Activated naive CD4-positive, alpha-beta T cell treated with anti-CD3 and anti-CD28 coated beads, Interleukin-2, amount 50 U/mL, for 16 hours (primary cell): Measurements from ENCODE around the gene AP3S1.

Source experiments
- DNase-seq: peaks from one replicate; pipeline ENCODE4 v3.0.0-alpha.2; 2020

AP3S1 gene

DNA sequence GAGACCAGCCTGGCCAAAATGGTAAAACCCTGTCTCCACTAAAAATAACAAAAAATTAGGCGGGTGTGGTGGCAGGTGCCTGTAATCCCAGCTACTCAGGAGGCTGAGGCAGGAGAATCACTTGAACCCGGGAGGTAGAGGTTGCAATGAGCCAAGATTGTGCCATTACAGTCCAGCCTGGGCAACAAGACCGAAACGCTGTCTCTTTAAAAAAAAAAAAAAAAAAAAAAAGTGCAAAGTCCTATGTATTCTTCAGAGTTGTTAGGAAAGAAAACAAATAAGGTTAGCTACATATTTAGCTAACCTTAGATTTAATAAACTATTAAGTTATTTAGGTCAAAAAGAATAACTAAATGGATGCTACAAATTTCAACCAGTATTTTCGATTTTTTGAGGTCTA is 11.8 kb upstream of the AP3S1 start:
- no peak for DNase-seq

DNA sequence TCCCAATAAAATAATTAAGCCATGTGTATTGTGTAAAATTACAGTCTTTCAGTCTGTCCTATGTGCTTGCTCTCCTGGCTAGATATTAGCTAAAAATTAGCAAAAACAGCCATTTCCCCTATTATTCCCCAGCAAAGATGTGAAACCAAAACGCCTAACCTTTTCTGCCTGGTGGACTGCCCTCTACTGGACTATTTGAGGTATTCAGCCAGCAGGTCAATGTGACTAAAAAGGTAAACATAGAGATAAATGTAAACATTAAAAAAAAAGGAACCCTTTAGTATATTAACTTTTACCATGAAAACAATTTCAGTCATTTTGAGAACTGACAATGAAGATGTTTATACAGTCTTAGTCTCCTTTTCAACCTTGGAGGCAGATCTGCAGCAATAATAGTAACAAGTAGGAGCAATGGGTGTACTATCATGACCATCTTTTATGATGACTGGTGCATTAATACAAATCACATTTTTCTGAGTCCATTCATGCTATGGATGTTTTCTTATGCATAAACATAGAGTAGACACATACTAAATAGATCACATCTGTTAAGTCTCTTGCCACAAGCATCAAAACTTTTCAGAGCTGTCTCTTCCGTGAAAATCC is 10.5 kb upstream of the AP3S1 start:
- no peak for DNase-seq

DNA sequence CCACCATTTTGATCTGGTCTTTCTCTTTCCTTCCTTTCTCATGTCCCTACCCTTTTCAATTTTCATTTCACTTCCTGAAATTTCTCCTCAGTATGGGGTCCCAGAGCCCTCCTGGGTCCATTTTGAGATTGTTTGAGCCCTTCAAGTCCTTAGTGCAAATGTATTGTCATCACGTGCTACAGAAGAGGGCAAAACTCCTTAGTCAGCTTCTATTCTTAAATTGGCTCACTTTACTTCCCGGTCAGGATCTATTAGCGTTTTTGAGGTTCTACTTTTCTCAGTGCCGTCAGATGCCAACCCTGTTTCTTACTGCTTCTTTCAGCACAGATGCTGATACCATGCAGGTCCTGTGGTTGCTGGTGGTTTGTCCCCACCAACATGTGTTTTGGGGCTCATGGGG is 6.3 kb upstream of the AP3S1 start:
- no peak for DNase-seq

- DNase-seq, result no peak
These were observed 2.7 kb upstream of the AP3S1 start for GRCh38 chr5:115838885-115839518.

DNA sequence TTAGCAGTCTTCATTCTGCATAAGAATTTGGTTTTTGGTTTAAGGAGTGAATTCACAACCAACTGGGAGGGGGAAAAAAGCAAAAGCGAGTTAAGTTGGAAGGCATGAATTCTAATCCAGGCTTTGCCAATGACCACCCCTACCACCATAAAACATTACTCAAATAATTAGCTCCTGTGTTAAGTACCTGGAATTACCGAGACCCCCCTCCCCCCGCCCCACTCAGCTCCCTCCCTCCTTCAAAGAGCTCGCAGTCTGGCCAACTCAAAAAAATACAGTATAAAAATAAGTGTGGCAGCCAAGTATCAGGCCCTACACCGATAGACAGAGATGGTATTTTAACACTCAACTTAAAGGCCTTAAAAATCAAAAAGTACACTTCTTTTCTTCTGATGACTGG is 862 bp upstream of the AP3S1 start:
- no peak for DNase-seq

DNA sequence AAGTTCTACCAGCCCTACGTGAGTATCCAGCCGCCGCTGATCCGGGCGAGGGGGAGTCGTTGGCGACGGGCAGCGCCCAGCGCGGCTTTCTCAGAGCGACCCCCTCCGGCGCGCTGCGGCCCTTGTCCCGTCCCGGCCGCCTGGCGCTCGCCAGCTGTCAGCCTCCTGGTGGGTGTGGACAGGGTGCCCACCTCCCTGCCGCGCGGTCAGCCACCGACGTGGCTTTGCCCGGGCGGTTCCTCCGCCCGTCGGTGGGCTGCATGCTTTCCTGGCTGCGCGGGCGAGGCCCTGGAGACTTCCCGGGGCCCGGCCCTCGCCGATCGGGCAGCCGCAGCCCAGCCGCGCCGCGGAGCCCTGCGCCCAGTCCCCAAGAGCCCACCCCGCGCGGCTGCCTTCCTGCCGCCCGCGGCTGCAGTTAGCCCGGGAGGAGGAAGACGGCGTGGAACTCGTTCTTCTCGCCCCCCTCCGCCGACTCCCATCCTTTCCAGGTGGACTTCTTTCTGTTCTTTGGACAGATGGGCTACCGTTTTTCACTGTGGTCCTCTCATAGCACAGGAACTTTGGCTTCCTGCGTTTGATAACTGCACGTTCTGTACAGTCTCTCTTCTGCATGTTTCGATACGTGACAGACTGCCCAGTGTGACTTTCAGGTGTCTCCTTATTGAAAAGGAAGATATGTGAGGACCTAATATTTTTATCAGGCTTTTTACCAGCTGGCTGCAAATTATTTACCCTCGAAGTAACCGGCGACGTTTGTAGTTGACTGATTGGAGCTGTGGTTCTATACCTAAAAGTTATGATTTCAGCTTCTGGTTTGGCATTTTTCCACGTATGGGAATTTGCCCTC is 577 bp downstream of the AP3S1 start:
- DNase-seq, result peak; percentile 23

- DNase-seq, result no peak
These were observed 1.2 kb downstream of the AP3S1 start for GRCh38 chr5:115842952-115843351.

DNA sequence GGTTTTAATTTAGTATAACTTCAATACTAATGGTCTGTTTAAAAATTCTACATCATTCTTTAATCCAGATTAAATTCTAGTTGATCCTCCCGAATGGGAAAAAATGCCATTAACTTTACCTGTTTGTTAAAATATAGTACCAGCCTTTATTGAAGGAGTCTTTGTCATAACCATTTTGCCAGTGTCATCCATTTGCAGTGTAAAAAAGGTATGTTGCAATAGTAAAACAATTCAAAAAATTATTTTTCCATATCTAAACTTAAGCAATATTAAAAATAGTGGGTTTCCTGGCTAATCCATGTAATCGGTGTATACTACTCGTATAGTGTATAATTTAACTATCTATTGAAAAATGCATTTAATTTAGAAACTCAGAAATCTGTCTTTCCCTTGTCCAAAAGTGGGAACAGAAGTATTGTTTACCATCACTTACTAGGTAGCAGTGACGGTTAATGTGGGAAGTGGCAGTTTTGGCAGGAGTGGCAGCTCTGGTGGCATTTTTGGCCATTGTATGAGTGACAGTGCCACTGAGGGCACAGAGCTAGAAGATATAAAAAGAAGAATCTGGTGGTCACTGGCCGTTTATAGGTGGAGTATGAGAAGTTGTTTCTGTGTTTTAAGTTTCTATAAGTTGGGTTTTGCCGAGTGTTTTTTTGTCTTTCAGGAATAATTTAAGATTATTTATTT is 1.9 kb downstream of the AP3S1 start:
- DNase-seq, result no peak

GRCh38 chr5:115844321-115844817 is 2.6 kb downstream of the AP3S1 start:
- DNase-seq, result no peak

- no peak for DNase-seq
These were observed 5.6 kb downstream of the AP3S1 start for GRCh38 chr5:115847290-115847689.

GRCh38 chr5:115849258-115849798 is 7.6 kb downstream of the AP3S1 start:
- no peak for DNase-seq

DNA sequence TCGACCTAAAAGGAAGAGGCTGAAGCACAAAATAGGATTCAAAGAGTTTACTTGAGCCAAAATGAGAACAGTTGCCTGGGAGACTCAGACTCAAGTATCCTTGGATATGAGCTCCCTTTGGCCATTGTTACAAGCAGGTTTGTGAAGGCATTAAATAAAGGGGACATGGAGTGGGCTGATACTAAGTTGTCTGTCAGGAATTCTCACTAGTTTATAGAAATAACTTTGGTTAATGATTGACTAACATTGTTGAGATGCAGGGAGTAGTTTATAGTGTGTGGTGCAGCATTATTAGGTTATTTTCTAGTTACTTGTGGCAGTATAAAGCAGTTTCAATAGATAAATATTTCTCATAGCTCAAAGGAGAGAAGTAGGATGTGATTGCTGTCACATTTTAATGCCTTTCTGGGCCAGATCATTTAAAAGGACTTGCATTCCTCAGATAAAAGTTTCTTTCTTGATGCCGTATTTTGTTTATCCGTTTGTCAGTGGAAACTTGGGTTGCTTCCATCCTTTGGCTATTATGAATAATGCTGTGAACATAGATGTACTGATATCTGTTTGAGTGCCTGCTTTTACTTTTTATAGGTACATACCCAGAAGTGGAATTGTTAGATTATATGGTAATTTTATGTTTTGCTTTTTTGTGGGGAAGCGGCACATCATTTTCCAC is 9.1 kb downstream of the AP3S1 start:
- DNase-seq, result no peak

GRCh38 chr5:115854139-115854538 is 12.4 kb downstream of the AP3S1 start:
- no peak for DNase-seq

- no peak for DNase-seq
These were observed 14.2 kb downstream of the AP3S1 start for GRCh38 chr5:115855959-115856358.

DNA sequence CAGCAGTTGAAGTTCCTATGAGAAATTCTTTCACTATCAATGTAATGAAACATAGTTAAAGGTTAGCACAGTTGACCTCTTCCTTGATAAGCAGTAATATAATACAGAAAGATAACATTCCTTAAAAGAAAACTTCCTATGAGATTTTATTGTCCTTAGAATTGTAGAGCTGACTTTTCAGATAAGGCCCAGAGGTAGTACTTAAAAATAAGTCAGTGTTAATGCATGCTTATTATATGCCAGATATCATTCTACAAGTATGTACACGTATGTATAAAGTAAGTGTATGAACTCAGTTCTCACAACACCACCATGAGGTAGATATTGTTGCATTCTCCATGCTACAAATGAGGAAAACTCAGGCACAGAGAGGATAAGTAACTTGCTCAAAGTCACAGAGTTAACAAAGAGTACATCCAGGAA is 15.3 kb downstream of the AP3S1 start:
- DNase-seq, result no peak

DNA sequence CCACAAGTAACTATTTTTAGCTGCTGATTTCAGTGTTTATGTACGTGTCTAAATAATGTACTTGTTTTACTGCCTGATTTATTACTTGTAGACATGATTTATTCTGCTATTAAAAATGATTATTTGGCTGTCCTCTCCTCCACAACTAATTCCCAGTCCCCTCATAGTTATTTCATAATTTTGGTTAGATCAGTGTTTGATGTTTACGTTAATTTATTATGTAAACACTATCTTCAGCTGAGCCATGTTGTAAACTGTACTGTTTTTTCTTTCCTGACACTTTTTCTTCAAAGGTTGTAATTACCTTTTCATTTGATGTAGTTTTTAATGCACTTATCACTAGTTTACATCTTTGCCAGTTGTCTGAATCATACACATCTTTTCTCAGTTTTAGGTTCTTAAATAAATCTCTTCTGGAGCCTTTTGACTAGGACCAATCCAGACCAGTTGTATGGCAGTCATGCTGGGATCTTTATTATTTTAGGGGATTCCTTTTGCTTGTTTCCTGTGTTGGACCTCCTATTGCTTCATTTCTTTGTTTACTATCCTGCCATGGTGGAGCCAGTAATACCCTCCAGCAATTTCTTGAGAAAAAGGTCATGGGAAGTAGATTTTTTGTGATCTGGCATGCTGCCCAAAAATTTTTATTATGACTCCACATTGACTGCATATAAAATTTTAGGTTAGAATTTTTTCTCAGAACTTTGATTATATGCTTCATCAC is 16.1 kb downstream of the AP3S1 start:
- no peak for DNase-seq

- DNase-seq, result no peak
These were observed 16.7 kb downstream of the AP3S1 start for GRCh38 chr5:115858396-115858795.

DNA sequence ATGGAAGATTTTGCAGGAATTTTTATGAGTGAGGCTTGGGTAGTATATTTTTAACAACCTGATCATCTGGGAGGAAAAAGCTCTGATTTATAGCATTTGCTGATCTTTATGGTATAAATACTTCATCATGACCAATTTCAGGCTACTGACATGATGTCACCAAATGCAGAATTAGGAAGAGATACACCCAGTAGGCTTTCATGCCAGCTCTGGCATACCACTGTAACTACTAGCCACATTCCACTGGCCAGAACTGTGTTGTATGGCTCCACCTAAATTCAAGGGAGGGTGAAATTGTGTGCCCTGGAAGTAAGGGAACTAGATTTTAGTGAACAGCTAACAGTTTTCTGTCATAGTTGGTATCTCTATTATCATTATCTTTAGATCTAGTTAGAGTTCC is 17.6 kb downstream of the AP3S1 start:
- DNase-seq, result no peak

DNA sequence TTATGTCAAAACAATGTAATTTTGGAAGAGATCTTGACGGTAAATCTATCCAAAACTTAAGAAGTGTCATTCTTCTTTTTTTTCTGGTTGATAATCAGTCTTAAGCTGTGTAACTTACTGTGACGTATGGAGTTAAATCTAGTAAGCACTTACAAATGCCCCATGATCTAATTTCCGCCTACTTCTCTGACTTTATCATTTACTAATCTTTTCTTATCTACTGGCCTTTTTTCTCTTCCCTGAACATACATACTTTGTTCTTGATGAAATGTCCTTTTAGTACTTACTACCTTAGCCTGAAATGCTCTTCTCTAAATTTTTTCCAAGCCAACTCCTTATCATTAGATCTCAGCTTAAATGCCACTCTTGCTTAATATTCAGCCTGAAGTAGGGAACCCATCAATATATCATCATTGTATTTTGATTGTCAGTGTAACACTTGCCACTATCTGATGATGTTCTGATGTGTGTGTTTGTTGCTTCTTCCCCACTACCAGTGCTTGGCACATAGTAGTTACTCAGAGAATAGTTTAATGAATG is 27.6 kb downstream of the AP3S1 start:
- no peak for DNase-seq

- DNase-seq, result no peak
These were observed 30.7 kb downstream of the AP3S1 start for GRCh38 chr5:115872447-115872846.

DNA sequence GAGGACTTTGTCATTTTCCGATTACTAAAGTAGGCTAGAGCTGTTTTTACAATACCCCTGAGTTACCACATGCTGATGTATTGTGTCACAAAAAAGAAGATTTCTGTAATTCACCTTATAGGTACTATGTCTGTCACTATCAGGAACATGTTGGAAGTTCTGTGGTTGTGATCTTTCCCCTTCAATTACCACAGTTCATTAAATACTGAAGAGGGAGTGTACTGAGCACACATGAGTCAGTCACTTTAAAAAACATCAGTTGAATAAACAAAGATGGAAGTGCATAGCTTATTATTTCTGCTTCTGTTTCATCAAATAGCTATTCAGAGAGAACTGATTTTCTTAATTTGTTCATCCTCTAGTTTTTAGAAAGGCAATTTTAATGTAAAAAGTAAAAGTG is 31.7 kb downstream of the AP3S1 start:
- no peak for DNase-seq

- no peak for DNase-seq
These were observed 33.7 kb downstream of the AP3S1 start for GRCh38 chr5:115875447-115875846.
